Measurements from ENCODE around the gene FBXW9.

GRCh38 chr19:12665281-12665573 lies 31.2 kb downstream of the FBXW9 start:
- no peak for TF ChIP-seq CSDC2 (CRISPR knock-in tag; IDR thresholded peaks at IDR 0.05)
- no peak for TF ChIP-seq ZNF8 (CRISPR knock-in tag; IDR thresholded peaks at IDR 0.05)
- TF ChIP-seq ZFP30 (CRISPR knock-in tag; IDR thresholded peaks at IDR 0.05): no peak
- TF ChIP-seq TCF4 (CRISPR knock-in tag; IDR thresholded peaks at IDR 0.05; ENCODE audit: borderline replicate concordance): no peak
- no peak for TF ChIP-seq PPARA (CRISPR knock-in tag; IDR thresholded peaks at IDR 0.05; ENCODE audit: borderline replicate concordance)
- no peak for TF ChIP-seq ARNTL (CRISPR knock-in tag; IDR thresholded peaks at IDR 0.05; ENCODE audit: borderline replicate concordance, low read depth)
- no peak for TF ChIP-seq ZFP3 (CRISPR knock-in tag; IDR thresholded peaks at IDR 0.05)
- no peak for TF ChIP-seq TOX (CRISPR knock-in tag; IDR thresholded peaks at IDR 0.05; ENCODE audit: borderline replicate concordance)
- TF ChIP-seq CREB5 (CRISPR knock-in tag; IDR thresholded peaks at IDR 0.05; ENCODE audit: low read depth): no peak
- no peak for TF ChIP-seq ESRRG (CRISPR knock-in tag; IDR thresholded peaks at IDR 0.05)
- no peak for TF ChIP-seq CSRNP3 (CRISPR knock-in tag; IDR thresholded peaks at IDR 0.05)
- TF ChIP-seq RARB (CRISPR knock-in tag; IDR thresholded peaks at IDR 0.05): no peak
- no peak for TF ChIP-seq PATZ1 (CRISPR knock-in tag; IDR thresholded peaks at IDR 0.05; ENCODE audit: borderline replicate concordance)
- no peak for TF ChIP-seq ZC3H10 (CRISPR knock-in tag; IDR thresholded peaks at IDR 0.05)

Measured in SK-N-SH treated with all-trans-retinoic acid at 6 μM for 48 hours (cell line).